AG20443 (cell line): ENCODE data around the gene TARBP1.
"Not testable (repeated sequence)": the region's sequence is repeated elsewhere in the genome, so short reads cannot be mapped to it uniquely, and the experiment has no call there.

Experiments used
- DNase-seq: peaks from one replicate; pipeline ENCODE4 v3.0.0; 2012; ENCODE audit warnings: low spot score, mixed read lengths

Gene TARBP1, protein sequence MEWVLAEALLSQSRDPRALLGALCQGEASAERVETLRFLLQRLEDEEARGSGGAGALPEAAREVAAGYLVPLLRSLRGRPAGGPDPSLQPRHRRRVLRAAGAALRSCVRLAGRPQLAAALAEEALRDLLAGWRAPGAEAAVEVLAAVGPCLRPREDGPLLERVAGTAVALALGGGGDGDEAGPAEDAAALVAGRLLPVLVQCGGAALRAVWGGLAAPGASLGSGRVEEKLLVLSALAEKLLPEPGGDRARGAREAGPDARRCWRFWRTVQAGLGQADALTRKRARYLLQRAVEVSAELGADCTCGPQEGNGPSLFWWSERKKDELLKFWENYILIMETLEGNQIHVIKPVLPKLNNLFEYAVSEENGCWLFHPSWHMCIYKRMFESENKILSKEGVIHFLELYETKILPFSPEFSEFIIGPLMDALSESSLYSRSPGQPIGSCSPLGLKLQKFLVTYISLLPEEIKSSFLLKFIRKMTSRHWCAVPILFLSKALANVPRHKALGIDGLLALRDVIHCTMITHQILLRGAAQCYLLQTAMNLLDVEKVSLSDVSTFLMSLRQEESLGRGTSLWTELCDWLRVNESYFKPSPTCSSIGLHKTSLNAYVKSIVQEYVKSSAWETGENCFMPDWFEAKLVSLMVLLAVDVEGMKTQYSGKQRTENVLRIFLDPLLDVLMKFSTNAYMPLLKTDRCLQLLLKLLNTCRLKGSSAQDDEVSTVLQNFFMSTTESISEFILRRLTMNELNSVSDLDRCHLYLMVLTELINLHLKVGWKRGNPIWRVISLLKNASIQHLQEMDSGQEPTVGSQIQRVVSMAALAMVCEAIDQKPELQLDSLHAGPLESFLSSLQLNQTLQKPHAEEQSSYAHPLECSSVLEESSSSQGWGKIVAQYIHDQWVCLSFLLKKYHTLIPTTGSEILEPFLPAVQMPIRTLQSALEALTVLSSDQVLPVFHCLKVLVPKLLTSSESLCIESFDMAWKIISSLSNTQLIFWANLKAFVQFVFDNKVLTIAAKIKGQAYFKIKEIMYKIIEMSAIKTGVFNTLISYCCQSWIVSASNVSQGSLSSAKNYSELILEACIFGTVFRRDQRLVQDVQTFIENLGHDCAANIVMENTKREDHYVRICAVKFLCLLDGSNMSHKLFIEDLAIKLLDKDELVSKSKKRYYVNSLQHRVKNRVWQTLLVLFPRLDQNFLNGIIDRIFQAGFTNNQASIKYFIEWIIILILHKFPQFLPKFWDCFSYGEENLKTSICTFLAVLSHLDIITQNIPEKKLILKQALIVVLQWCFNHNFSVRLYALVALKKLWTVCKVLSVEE (N-terminal part only)

DNA sequence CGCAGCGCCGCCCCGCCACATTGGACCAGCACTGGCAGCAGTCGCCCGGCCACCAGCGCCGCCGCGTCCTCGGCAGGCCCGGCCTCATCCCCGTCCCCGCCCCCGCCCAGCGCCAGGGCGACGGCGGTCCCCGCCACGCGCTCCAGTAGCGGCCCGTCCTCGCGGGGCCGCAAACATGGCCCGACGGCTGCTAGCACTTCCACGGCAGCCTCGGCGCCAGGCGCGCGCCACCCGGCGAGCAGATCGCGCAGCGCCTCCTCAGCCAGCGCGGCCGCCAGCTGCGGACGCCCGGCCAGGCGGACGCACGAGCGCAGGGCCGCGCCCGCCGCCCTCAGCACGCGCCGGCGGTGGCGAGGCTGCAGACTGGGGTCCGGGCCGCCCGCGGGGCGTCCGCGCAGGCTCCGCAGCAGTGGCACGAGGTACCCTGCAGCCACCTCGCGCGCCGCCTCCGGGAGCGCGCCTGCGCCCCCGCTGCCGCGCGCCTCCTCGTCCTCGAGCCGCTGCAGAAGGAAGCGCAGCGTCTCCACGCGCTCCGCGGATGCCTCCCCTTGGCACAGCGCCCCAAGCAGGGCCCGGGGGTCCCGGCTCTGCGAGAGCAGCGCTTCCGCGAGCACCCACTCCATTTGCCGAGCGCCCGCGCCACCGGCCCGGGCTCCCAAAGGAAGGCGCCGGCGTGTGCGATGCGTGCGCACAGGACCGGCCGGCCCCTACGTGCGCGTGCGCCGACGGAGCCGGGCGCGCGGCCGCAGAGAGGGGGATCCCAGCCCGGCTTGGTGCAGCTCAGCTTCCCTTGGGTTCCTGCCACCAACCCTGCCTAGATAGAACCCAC is at the start of gene TARBP1:
Gene TARBP1 (minus strand): TSS at position 699 of the 829 bp plus-strand sequence. CDS start 76 bp downstream, at position 623.
- DNase-seq = peak; percentile 99

DNA sequence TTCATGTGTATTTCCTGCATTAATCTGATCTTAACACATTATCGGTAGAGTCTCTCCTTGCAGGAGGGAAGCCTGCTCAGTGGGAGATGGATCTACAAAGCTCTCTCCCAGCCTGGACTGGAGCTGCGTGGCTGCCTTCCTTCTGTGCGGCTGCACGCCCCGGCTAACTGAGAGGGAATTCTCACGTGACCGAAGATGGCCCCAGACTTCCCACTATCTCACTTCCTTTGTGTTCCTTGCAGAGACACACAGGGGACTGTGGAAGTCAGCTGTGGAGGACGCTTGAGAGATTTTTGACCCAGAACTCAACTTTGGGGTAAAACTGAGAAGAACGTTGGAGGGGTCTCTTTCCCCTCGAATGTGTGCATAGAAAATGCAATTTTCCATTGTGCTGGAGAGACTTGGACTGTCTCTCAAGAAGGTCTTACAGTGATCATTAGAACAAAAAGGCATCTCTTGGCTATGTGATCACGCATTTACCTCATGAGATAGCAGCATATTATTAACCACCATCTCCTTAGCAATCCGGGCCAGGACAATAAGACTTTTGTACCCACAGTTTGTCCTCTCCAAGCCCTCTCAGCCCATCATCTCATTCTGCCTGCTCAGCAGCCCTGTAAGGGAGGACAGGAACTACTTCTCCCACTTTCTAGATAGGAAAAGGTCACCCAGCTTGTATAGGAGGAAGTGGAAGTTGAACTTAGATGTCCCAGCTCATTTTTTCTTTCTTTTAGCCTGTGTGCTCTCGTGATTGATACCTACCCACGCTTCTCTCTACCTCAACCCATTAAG is 49.3 kb upstream of the TARBP1 start:
- no peak for DNase-seq

DNA sequence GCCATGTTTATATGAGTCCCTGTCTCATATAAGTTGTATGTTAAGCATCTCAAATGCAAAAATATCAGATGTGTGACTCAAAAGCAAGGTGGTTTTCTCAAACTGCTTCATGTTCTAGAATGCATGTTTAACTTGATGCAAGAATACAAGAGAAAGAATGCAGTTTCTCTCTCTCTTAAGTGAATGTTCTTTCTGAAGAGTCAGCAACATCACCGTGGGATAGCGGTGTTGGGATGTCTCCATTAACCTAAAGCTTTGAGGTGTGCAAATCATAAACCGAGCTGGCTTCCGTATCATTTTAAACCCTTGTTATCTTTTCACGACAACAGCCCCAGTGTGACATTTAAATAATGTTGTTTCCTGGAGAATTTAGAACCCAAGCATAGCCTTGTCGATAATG is 48.4 kb upstream of the TARBP1 start:
- DNase-seq = no peak

DNA sequence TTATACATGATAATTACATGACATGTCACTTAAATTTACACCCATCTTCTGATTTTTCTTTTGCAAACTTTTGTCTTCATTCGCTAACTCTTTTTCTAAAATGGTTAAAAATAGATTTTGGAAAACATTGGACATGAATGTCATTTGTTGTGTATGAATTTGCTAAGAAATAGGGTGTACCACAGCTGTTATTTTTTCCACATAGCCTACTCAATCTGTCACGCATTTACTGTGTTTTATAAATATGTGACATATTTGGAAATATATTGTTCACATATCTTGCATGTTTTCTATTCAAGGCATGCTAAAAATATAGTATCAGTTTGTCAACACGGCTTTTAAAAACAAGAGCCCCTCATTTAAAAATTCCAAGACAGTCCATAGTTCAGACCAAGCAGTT is 47.9 kb upstream of the TARBP1 start:
- no peak for DNase-seq

DNA sequence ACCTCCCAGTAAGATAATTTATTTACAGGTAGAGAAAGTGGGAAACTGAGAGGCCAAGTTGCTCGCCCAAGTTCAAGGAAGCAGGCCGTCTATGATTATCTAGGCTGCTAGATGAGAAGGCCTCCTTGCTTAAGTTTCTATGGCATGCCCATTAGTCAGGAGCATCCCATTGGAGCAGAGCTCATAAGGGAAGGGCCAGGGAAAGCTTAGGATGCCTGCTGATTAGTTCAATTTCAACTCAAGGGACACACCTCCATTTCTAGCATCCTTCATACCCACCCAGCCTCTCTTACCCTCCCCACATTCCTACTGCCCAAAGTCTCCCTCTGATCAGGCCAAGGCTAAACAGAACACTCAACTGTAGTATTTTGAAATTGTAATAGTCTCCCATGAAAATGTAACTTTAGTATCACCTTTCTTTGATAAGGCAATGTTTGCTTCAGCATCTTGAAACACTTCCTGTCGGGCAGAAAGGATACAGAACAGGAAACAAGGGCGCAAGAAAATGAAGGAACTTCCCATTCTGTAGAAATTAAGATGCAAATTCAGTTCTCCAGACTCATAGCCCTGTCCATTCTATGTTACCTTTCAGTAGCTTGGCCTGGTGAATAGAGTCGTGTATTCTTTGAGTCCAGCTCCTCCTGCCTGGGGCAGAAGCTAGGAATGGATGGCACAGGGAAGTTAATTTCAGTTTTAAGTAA is 46.3 kb upstream of the TARBP1 start:
- no peak for DNase-seq

DNA sequence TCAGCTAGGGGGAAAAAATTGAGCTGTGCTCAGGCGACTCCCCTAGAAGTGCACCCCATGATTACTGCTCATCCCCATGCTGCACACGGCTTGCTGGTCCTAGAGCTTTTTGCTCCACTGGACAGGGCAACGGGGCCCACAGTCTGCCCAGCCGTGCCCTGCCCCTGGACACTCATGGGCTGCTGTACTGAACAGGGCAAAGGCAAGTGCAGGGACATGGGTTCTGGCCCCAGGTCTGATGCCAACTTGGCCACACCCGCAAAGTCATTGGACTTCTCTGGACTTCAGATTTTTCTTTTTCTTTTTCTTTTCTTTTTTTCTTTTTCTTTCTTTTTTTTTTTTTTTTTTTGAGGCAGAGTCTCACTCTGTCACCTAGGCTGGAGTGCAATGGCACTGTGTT is 42.9 kb upstream of the TARBP1 start:
- no peak for DNase-seq

DNA sequence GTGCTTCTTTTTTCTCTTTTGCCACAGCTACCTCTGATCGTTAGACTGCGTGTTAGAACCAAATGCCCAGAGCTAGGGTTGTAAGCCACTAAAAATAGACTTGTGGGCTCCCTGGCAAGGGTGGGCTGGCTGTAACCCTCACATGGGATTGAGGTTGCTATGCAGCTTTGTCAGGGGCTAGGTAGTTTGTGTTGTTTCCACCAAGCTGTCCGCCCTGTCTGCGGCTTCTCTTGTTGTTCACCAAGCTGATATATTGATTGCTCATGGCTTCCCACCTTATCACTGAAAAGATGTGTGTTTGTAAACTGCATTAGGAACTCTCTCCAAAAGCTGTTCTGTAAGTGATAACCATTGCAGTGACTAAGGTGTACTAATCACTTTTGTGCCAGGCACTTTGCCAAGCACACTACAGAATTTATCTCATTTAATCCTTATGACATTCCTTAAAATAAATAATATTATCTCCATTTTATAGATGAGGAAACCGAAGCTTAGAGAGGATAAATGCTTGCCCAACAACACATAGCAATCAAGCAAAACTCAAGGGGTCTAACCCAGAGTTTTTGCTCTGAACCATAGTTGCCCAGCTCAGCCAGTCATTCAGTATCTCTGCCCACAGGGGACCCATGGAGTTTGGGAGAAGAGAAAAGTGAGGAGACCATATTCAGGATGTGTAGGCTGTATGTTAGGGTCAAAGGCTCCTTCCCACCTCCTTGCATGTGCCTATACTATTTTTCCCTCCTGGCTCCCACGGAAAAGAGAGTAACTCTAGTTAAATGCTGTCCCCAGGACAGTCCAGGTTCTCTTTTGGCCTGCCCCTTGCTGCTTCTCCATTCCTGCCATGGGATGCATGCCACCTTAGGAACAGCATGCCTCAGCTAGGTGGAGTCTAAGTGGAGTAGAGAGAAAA is 42.2 kb upstream of the TARBP1 start:
- no peak for DNase-seq

DNA sequence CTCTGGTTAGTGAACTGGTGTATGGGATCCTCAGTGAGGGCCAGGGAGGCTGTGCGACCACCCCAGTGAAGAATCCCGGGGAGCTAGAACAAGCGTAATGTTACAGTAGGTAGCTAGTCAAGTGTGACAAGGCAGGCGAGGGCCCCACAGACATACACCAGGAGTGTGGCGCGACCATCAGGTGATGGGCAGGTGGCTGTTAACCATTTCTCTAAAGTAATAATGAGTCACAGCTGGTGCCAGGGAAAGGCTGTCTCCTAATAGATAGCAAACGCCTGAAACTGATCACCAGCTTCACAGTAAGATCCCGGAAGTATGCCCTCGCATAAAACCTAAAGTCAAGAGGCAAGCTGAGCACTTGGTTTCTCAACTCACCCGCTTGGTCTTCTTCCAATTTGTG is 40.5 kb upstream of the TARBP1 start:
- DNase-seq = no peak

DNA sequence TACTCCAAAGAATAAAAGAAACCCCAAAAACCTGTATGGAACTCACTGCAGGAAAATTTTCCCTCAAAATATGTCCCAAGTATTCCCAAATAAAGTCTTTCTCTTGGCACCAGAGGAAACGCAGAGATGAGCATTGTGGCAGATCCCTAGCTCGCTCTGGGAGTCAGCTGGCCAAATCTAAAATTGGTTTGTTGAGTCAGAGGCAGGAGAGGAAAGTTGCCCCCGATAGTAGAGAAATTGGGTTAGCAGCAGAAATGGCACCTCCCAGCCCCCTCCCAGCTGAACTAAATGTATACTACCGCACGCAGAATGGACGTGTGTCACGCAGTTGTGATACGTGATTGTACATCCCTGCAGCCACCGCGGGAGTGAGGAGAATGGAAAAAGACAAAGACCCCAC is 39.9 kb upstream of the TARBP1 start:
- no peak for DNase-seq

DNA sequence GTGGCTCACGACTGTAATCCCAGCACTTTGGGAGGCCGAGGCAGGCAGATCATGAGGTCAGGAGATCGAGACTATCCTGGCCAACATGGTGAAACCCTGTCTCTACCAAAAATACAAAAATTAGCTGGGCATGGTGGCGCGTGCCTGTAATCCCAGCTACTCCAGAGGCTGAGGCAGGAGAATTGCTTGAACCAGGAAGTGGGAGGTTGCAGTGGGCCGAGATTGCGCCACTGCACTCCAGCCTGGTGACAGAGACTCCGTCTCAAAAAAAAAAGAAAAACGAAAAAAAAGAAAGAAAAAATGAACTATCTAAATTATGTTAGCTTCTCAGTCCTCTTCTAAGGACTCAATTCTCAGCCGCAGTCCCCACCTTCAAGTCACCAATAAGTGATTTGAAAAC is 39.1 kb upstream of the TARBP1 start:
- DNase-seq = not testable (repeated sequence)

DNA sequence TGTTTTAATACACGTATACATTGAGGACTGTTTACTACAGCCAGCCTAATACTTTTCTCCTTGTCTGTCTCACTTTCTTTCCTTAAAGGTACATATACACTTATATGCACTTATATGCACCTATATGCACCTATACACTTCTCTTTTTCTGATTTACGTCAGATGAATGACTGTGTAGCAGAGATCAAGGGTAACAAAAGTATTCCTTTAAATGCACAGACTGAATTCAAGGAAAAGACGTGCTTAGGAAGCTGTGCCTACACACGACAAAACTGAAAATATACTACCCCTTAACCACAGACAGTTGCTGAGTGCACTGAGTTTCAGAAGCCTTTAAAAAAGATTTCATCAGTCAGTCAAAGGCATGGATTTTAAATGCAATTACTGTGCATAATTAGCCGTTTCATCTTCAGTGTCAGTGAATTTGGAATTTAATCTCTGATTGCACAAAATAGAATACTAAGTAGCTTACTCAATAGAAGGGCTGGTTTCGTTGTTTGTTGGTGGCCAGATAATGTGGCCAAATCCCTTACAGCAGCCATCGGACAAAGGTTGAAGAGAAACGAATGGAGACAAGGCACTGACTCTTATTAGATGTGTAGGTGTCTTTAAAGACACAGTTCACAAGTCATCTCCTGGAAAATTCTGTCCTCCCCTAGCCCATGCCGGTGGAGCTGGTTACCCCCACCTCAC is 38.3 kb upstream of the TARBP1 start:
- no peak for DNase-seq

DNA sequence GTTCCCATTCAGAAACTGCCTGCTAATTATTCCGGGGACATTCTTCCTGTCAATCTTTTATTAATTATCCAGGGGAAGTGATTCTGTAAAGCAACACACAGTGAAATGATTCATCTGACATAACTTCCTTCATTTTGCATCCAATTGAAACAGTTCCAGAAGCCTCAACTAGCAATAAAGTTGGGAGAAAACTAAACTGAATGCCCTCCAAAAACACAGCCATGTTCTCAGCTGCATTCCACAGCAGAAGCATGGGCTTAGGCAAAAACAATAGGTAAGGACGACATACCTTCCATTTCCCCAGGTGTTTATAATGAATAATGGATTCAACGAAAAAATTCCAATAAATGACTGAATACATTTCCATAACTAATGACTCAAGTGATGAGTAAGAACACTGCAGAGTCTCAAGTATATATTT is 36.9 kb upstream of the TARBP1 start:
- peak; percentile 54 for DNase-seq

DNA sequence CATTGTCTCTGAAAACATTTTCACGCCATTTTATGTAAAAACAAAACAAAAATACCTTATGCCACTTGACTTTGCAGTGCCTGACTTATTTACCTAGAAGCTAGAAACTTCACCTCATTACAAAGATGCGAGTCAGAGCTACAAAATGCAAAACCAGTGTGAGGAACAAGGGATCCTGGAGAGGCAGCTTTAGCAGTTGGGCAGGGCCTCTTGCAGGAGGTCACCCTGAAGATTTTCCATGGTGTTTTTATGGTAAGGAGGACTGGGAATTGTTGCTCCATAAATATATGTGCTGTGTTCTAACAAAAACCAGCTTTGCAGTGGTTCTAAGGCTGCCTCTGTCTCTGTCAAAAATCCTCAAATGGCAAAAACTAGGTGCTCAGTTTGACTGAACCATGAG is 36.4 kb upstream of the TARBP1 start:
- DNase-seq = peak; percentile 56

DNA sequence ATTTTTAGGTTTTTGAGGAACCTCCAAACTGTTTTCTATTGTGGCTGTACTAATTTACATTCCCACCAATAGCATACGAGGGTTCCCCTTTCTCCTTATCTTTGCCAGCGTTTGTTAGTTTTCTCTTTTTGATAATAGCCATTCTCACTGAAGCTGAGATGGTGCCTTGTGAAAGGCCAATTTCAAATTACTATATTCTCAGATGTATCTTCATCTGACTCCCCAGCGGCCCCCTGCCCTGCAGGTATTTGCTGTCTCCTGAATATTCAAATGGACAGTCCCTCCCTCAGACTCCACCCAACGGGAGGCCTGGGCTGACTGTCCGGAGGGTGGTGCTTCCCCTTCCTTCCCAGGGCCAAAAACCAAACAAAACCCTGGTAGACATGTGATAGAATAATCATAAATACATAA is 33.5 kb upstream of the TARBP1 start:
- no peak for DNase-seq

DNA sequence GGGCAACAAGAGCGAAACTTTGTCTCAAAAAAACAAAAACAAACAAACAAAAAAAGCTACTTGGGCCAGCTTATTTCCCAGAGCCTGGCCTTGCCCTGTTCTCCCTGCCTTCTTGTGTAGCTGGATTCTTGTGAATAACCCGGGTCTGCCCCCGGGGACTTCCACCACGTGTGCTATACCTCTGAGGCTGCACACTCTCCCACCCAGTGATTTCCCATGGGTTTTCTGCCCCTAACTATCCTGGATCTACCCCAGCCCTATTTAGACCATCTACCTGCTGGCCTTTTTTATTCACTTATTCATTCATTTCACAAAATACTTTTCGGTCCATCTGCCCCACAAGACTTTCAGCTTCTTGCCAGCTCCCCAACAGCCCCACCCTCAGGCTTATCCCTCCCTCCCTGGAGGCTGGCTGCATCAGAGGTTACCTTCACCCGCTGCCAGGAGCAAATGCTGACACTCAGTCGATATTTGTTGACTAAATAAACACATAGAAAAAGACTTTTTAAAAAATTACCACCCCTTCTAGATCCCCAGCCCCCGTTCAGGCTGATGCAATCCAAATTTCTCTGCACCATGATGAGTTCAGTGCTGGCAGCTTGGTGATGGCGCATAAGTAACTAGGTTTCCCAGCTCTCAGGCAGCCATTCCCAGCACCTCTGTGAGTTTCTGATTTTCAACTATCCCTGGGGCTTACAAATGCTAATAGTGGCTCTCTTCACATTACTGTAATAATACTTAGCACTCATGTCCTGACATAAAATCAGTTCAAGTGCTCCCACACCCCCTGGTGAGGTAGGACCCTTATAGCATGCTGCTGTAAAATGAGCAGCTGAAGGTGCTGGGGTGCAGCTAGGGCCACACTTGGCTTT is 30.7 kb upstream of the TARBP1 start:
- no peak for DNase-seq

DNA sequence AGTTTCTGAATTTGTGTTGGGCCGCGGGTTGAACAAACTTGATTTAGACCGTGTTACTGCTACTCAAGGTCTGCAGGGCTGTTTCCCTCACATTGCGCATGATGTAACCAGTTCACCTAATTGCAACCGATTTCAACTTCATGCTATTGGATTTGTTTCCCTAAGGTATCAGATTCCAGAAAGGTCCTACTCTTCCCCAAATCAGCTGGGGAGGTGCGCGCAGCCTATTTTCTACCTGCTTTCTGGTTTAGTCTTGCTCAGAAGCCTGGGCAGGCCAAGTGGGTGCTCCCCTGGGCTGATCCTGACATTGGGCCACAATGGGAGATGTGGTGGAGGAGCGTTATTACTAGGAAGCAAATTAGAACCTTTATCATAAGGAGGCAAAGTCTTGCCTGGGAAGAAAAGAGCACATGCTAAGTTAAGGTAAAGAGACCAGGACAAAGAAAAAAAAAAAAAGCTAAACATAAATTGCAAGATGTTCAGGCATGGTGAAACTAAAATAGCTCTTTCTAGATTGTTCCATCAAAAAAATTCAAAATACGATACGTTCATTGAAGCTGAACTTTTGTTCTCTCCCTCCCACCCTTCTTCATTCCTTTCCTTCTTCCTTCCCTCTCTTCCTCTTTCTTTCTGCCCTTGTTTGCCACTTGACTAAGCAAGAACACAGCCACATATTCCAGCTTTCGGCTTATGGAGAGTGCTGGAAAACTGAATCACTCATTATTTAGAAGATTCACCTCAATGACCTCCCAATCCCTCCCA is 28.8 kb upstream of the TARBP1 start:
- no peak for DNase-seq
